ENCODE measurements around the gene GBF1.
A peak's percentile ranks its signal among the peaks of the same experiment; 100 is the strongest.

The GBF1 gene

DNA sequence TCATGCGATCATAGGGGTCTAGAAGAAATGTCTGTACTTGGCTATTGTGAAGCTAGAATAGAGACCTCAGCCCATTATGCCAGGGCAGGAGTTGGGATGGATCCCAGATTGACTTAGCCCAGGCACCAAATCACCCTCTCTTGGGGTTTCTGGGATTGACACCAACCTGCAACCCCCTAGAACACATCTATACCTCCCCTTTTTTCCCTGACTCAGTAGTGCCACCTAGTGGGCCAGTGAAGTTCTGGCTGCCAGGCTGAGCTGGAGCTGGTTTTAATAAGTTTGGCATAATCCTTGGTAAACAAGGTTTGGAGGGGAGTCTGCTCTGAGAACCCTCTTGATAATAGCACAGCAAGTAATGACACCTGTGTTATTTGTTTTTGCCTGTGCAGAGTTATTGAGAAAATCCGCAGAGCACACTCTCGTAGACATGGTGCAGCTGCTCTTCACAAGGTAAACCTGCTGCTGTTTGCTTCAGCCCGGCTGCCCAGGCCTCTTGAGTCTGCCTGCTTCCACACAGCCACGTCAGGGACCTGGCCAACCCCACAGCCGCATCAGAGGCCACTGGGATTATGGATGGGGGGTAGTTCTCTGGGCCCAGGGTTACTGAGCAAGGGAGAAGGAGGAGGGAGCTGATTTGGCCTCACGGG, 106.9 kb downstream of the GBF1 start:
- peak; percentile 79 for DNase-seq

DNA sequence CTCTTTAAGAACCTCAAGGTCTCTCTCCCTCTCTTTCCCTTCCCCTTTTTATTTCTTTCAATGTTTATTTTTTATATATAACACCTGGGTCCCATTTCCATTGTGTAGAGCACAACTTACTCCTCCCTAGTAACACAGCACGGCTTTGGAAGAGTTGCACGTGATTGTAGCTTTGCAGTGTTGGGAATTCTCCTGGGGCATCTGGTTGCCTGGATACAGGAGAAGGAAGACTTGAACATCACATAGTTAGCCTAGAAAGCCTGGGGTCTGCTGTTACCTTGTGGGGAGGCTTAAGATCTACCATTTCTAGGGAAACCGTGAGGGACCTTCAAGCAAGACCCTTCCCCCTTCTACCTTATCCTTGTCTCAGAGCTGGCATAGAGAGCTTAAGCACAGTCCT, 109.1 kb downstream of the GBF1 start:
- no peak for DNase-seq

GRCh38 chr10:102358712-102359382, 113.5 kb downstream of the GBF1 start:
- no peak for DNase-seq

DNA sequence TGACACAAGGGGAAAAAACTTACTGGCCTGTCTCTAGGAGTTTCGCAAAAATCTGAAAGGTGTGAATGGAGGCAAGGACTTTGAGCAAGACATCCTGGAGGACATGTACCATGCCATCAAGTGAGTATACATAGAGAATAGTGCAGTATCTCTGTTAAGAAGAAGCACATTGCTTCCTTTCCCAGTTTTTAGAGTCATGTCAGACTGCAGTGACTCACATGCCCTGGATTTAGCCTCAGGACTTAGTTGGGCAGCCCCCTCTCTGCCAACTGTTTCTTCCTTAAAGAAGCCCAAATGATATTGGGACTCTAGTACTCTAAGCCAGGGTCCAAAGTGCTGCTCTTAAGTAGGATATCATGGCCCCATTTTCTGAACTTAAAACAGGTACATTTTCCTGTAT, 122.1 kb downstream of the GBF1 start:
- no peak for DNase-seq

DNA sequence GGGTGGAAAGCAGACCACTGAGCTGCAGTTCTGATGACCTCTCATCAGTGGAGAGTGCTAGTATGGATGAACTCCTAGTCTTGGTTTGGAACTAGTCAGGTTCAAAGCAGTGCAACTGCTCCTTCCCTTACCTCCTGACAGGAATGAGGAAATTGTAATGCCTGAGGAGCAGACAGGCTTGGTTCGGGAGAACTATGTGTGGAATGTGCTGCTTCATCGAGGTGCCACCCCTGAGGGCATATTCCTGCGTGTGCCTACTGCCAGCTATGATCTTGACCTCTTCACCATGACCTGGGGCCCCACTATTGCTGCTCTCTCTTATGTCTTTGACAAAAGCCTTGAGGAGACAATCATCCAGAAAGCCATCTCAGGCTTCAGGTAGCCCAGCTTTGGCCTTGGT, 122.7 kb downstream of the GBF1 start:
- no peak for DNase-seq

DNA sequence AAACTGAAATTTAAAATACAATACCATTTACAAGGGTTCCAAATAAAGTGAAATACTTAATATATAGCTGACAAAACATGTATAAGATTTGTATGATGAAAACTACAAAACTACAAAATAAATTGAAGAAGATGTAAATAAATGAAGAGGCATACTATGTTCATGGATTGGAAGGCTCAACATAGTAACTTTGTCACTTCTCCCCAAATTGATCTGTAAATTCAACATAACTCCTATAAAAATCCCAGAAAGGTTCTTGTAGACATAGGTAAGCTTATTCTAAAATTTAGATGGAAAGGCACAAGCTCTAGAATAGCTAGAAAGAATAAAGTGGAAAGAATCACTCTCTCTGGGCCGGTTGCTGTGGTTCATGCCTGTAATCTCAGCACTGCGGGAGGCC, 126.0 kb downstream of the GBF1 start:
- DNase-seq: no peak

DNA sequence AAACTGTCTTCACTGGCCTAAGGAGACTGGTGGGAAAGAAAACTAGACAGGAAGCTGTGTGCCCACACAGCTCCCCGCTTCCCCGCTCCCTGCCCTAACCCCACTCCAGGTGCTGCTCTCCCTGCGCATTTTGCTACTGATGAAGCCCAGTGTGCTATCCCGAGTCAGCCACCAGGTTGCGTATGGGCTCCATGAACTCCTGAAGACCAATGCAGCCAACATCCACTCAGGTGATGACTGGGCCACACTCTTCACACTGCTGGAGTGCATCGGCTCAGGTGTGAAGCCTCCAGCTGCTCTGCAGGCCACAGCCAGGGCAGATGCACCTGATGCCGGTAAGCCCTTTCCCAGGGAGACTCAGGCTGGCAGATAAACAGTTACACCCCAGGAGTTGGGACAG, 129.9 kb downstream of the GBF1 start:
- DNase-seq: peak; percentile 25

- no peak for DNase-seq
Measured at GRCh38 chr10:102375867-102376266, 130.5 kb downstream of the GBF1 start.

DNA sequence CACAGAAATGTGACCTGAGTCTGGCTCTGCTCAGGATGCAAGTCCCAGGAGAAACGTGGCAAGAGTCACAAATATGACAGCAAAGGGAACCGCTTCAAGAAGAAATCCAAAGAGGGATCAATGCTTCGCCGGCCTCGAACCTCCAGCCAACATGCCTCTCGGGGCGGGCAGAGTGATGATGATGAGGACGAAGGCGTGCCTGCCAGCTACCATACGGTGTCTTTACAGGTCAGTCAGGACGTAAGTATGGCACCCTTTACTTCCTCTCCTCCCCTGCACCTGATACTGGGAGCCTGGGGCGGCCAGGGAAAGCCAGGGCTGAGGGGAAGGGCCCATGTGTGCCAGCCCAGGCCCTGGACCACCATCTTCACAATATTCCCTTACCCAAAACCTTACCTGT, 131.6 kb downstream of the GBF1 start:
- DNase-seq: no peak

GRCh38 chr10:102379383-102379782, 134.1 kb downstream of the GBF1 start:
- no peak for DNase-seq

- DNase-seq: no peak
Measured at GRCh38 chr10:102381983-102382382, 136.7 kb downstream of the GBF1 start.

DNA sequence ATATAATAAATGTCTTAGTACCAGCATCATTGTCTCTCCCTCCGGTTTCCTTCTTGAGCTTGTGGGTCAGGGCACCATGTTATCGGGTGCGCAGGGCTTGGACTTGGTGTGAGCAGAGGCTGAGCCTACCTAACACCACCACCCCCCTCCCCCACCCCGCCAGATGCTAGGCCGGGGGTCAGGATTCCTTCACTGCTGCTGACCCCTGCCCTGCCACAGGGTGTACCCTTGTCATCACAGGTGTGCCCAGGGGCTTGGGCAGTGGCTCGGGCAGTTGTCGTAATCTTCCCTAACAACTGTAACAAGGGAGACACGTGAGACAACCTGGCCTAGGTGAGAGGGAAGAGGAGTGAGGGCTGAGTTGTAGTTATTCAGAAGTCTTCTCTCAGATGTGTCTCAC, 137.5 kb downstream of the GBF1 start:
- no peak for DNase-seq

GRCh38 chr10:102384053-102384452, 138.7 kb downstream of the GBF1 start:
- DNase-seq: peak; percentile 34

- peak; percentile 9 for DNase-seq
Measured at GRCh38 chr10:102384606-102385429, 139.5 kb downstream of the GBF1 start.

- no peak for DNase-seq
Measured at GRCh38 chr10:102389894-102390293, 144.6 kb downstream of the GBF1 start.

DNA sequence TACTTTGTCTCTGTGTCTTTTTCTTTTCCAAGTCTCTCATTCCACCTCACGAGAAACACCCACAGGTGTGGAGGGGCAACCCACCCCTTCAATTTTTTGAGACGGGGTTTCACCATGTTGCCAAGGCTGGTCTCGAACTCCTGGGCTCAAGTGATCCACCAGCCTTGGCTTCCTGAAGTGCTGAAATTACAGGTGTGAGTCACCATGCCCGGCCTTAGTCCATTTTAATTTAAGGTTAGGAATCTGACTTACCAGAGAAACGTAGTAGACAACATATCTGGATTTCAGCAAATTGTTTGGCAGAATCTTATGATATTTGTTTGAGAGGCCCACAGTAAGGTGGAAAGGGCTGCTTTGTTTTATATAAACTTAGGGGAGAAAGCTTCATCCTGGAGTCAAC, 147.0 kb downstream of the GBF1 start:
- no peak for DNase-seq

DNA sequence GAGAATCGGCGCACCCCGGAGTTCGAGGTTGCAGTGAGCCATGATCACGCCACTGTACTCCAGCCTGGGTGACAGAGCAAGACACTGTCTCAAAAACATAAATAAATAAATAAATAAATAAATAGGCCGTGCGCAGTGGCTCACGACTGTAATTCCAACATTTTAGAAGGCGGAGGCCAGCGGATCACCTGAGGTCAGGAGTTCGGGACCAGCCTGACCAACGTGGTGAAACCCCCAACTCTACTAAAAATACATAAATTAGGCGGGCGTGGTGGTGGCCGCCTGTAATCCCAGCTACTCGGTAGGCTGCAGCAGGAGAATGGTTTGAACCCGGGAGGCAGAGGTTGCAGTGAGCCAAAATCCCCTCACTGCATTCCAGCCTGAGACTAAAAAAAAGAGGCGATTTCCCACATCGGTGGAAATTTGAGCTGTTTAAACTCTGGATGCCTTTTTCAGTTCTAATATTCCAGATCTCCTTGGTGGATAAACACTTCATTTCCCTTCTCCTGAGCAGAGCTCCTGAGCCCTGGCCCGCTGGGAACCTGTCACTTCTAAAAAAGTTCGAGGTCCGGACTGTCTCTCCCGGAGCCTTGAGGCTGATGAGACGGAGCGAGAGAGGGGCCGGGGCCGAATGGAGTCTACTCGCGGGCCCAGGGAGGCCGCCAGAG, 148.2 kb downstream of the GBF1 start:
- DNase-seq: no peak

DNA sequence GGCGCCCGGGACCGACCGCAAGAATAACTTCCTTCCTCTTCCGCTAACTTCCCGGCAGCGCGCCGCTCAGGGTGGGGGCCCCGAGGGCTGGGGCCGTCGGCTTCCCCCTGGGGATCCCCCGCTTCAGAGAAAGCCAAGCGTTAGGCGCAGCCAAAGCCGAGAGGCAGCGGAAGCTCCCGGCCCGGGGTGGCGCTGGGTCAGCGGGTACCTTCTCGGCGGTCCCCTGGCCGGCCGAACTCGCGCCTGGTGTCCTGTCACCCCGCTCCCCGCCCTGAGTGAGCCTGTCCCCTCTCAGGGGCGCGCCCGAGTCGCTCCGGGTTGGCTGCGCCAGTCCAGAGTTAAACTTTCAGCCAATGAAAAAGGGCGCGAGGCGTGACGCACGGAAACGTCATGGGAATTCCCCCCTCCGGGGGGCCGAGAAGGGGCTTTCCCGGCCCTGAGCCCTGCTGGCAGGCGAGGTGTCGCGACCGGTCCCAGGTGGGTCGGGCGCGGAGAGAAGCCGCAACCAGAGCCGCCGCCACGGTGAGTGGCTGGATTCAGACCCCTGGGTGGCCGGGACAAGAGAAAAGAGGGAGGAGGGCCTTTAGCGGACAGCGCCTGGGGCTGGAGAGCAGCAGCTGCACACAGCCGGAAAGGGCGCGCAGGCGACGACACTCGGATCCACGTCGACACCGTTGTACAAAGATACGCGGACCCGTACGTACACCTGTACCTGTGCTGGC, 148.9 kb downstream of the GBF1 start:
- peak; percentile 99 for DNase-seq

- peak; percentile 74 for DNase-seq
Measured at GRCh38 chr10:102394801-102395399, 149.6 kb downstream of the GBF1 start.

- DNase-seq: peak; percentile 96
Measured at GRCh38 chr10:102395400-102396316, 150.3 kb downstream of the GBF1 start, which contains the start of gene NFKB2. NFKB2 (plus strand) TSS chr10:102395705; CDS start chr10:102395960, 255 bp downstream.

GRCh38 chr10:102396317-102396650, 151.0 kb downstream of the GBF1 start:
- DNase-seq: peak; percentile 41

Measured in CD4-positive, alpha-beta T cell treated with Interleukin-10 for 1 hour (primary cell).